Stimulated activated memory B cell treated with anti-CD40 and anti-IgM and Interleukin-4, amounts not matched to agents 10 μg/mL and 1 μg/mL and 100 μg/mL, for 72 hours (primary cell): Measurements from ENCODE around the gene ECSIT.

ENCODE experiments used
- ATAC-seq: fragments of 150-1000 bp; cut with Tn5 transposase; 2 replicates; pipeline ENCODE4 v1.10.0; 2021
- H3K27ac Mint-ChIP-seq: one replicate; pipeline ENCODE4 v1.8.0; 2022; ENCODE audit warnings: mild to moderate bottlenecking, mixed read lengths
- H3K27me3 Mint-ChIP-seq: one replicate; pipeline ENCODE4 v1.8.0; 2022; ENCODE audit warnings: mixed read lengths
- H3K36me3 Mint-ChIP-seq: one replicate; pipeline ENCODE4 v1.8.0; 2022; ENCODE audit warnings: mixed read lengths
- H3K4me1 Mint-ChIP-seq: one replicate; pipeline ENCODE4 v1.8.0; 2022; ENCODE audit warnings: mixed read lengths
- H3K4me3 Mint-ChIP-seq: one replicate; pipeline ENCODE4 v1.8.0; 2022; ENCODE audit warnings: mild to moderate bottlenecking, moderate library complexity, mixed read lengths
- H3K9me3 Mint-ChIP-seq: one replicate; pipeline ENCODE4 v1.8.0; 2022; ENCODE audit warnings: mixed read lengths

The ECSIT gene

DNA sequence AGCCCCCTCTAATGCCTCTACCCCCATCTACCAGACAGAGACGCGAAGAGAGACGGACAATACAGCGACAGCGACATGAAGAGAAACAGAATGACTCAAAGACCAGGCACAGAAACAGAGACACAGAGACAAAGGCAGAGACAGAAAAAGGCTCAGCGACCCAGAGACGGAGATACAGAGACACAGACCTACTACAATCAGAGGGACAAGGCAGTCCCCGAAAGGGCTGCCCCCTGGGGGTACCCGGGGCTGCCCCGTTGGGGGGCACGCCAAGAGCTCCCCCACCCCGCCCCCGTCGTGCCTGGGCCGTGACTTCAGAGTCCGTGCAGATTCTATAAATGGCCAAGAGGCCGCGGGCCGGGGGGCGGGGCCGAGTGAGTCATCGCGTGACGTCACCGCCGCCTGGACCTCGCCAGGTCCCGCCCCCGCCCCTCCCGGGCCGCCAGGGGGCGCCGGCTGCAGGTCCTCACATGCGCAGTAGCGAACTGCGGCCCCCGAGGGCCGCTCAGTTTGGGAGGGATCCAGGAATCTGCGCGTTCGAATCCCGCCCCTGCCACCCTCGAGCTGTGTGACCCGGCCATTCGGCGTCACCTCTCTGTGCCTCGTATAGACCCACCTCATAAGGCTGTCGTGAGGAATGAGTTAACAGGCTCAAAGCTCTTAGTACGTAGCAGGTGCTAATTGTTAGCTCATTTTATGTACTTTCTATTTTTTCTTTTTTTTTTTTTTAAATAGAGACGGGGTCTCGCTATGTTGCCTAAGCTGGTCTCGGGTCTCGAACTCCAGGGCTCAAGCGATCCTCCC lies 7.1 kb upstream of the ECSIT start:
- ATAC-seq = peak; percentile 94
- Mint-ChIP-seq H3K36me3 (no peaks in the 10 kb centered on the region), H3K9me3 (no peaks in the 10 kb centered on the region)

DNA sequence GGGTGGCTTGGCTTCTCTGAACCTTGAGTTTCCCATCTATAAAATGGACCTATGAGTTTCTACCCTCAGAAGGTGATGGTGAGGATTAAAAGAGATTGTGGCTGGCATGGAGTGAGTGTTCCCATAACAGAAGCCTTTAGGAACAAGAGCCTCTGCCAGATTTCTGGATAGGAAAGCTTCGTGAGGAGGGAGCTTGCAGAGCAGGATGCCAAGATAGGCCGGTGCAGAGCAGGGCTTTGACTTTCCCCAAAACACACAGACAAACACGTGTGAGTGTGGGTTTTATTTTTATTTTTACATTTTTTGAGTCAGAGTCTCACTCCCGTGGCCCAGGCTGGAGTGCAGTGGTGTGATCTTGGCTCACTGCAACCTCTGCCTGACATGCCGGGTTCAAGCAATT lies 6.0 kb upstream of the ECSIT start:
- Mint-ChIP-seq H3K9me3 (no peaks in the 10 kb centered on the region), H3K27me3 (peaks cover 19% of the 10 kb centered on the region), H3K27ac (peak overlapping the region; percentile 72), H3K4me1 (peaks cover 35% of the 10 kb centered on the region), H3K4me3 (no peak overlapping the region), H3K36me3 (no peaks in the 10 kb centered on the region)
- no peak for ATAC-seq

More for the DNA sequence above, 7.1 kb upstream of the ECSIT start:
- Mint-ChIP-seq H3K27me3 (peaks cover 26% of the 10 kb centered on the region), H3K27ac (peak overlapping the region; percentile 72), H3K4me1 (peaks cover 40% of the 10 kb centered on the region), H3K4me3 (peak overlapping the region; percentile 65)

DNA sequence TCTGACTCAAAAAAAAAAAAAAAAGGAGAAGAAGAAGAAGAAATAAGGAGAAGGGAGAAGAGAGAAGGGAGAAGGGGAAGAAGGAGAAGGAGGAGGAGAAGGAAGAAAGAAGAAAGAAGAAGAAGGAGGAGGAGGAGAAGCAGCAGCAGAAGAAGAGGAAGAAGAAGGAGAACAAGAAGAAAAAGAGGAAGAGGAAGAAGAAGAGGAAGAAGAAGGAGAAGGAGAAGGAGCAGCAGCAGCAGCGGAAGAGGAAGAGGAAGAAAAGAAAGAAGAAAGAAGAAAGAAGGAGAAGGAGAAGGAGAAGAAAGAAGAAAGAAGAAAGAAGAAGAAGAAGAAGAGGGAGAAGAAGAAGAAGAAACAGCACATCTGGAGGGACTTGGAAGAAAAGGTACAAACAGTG lies 5.6 kb upstream of the ECSIT start:
- ATAC-seq = no peak
- peaks cover 35% of the 10 kb centered on the region for H3K4me1 Mint-ChIP-seq
- peaks cover 15% of the 10 kb centered on the region for H3K27me3 Mint-ChIP-seq
- peak overlapping the region; percentile 72 for H3K27ac Mint-ChIP-seq
- no peaks in the 10 kb centered on the region for H3K36me3 Mint-ChIP-seq
- no peaks in the 10 kb centered on the region for H3K9me3 Mint-ChIP-seq
- peak overlapping the region; percentile 6 for H3K4me3 Mint-ChIP-seq

DNA sequence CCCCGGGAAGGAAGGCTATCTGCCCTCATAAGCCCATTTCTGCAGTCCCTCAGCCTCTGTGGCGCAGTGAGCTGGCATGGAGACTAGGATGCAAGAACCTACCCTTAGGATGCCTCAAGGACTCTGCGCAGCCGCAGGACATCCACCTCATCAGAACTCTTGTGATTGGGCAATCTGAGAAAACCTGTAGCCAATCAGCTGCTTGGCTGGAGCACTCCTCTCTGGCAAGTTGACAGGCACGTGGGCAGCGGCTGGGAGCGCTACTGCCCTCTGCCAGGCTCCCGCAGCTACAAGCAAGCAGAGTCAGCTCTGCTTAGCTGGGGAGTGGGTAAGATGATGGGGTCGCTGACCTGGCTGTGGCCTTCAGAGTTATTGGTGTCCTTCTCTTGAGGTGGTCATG lies 1.5 kb upstream of the ECSIT start:
- no peak overlapping the region for H3K27ac Mint-ChIP-seq
- no peaks in the 10 kb centered on the region for H3K9me3 Mint-ChIP-seq
- H3K36me3 Mint-ChIP-seq = peaks cover 5% of the 10 kb centered on the region
- H3K4me1 Mint-ChIP-seq = peaks cover 33% of the 10 kb centered on the region
- no peaks in the 10 kb centered on the region for H3K27me3 Mint-ChIP-seq
- H3K4me3 Mint-ChIP-seq = no peak overlapping the region
- ATAC-seq = no peak

DNA sequence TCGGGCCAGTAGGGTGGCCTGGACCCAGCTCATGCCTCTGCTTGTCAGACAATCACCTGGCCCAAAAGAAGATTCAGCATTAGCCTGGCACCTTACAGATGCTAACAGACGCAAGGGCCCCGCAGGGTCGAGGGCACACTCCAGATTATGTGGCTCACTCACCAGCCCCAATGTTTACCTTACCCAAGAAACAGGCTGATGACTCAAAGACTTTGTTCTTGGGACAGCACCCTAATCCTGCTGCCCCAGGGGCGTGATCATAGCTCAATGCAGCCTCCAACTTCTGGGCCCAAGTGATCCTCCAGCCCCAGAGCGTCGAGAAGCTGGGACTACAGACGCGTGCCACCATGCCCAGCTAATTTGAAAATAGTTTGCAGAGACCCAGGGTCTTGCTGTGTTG lies 9.8 kb downstream of the ECSIT start:
- Mint-ChIP-seq H3K27ac (no peak overlapping the region), H3K4me3 (no peak overlapping the region), H3K27me3 (no peaks in the 10 kb centered on the region), H3K9me3 (no peaks in the 10 kb centered on the region), H3K4me1 (no peaks in the 10 kb centered on the region), H3K36me3 (peaks cover 36% of the 10 kb centered on the region)
- ATAC-seq = no peak

DNA sequence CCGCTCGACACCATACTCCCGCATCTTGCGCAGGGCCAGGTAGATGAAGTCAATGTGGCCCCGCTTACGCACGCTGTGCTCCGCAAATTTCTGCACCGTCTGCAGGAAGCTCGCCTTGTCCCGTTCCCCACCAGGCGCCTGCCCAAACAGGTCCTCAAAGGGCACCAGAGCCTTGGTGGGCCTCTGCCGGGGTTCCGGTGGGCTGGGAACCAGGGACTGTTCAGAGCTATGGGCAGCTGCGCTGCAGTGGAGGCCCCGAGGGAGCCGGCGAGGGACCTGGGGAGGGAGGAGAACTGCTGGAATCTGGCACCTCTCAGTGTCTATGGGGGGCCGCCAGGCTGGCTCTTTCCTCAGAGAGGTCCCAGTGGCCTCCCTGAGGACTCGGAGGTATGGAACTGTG lies 15.0 kb downstream of the ECSIT start:
- Mint-ChIP-seq H3K27ac (no peak overlapping the region), H3K27me3 (no peaks in the 10 kb centered on the region), H3K4me3 (no peak overlapping the region), H3K4me1 (no peaks in the 10 kb centered on the region), H3K9me3 (no peaks in the 10 kb centered on the region), H3K36me3 (peaks cover 51% of the 10 kb centered on the region)
- ATAC-seq = no peak

DNA sequence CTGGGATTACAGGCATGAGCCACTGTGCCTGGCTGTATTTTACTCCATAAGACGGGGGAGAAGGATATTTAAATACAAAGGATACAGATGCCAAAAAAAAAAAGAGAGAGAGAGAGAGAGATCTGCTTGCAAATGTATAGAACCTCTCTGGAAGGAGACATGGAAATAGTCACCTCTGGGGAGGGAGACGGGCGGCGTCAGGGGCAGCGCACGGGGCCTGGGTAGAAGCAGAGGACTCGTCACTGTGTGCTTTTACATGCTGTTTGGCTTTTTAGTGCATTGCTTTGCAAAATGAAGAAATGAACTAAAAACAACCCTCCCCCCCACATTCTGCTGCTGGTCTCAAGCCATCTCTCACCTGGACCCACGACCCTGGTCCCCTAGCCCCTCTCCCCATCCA lies 18.5 kb downstream of the ECSIT start:
- H3K9me3 Mint-ChIP-seq = no peaks in the 10 kb centered on the region
- ATAC-seq = no peak
- no peaks in the 10 kb centered on the region for H3K27me3 Mint-ChIP-seq
- H3K4me1 Mint-ChIP-seq = peaks cover 21% of the 10 kb centered on the region
- H3K36me3 Mint-ChIP-seq = peaks cover 43% of the 10 kb centered on the region
- no peak overlapping the region for H3K27ac Mint-ChIP-seq
- H3K4me3 Mint-ChIP-seq = no peak overlapping the region

DNA sequence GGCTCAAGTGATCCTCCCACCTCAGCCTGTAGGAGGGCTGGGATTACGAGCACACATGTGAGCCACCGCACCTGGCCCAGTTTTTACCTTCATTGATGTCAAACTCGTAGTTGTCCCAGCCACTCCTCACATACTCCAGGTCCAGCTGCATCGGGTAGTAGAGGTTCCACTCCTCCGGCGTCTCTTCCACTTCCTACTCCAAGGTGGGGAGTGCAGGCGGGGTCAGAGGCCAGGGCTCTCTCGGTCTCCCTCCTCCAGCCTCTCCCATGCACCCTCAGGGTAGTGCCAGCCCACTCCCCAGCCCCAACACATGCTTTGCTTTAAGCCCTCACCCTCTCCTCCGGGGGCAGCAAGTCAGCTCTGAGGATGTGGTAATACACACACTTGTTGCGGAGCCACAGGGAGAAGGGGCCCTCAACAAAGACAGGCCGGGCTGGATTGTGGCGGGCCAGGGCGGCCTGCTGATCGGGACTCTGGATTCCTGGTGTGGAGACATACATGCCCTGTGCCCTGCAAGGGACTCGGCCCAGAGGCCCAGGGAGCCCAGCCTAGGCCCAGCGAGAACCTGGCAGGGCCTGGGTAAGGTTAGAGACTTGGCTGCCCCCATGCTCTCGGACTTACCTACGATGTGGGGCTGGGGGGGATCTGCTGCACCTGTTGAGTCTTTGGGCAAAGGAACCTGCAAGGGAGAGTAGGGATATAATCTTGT lies 21.4 kb downstream of the ECSIT start:
- no peak for ATAC-seq
- Mint-ChIP-seq H3K27me3 (no peaks in the 10 kb centered on the region), H3K36me3 (peaks cover 20% of the 10 kb centered on the region), H3K4me1 (peaks cover 32% of the 10 kb centered on the region), H3K9me3 (no peaks in the 10 kb centered on the region), H3K27ac (peak overlapping the region; percentile 91), H3K4me3 (peak overlapping the region; percentile 52)

DNA sequence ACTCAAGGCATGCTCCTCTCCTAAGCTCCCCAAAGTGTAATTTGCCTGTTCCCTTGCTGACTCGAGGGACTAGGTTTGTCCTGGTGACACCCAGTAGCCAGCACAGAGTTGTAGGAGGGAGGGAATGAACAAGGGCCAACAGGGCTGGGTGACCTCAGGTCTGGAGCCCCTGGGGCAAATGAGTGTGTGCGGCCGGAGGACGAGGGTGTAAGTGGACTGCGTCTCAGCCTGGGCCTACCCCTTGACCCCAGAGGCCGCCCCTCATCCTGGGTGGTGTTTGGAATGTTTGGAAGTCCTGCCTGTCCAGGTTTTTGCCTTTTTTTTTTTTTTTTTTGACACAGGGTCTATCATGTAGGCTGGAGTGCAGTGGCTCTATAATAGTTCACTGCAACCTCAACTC lies 22.0 kb downstream of the ECSIT start:
- H3K27ac Mint-ChIP-seq = peak overlapping the region; percentile 91
- peaks cover 32% of the 10 kb centered on the region for H3K4me1 Mint-ChIP-seq
- H3K4me3 Mint-ChIP-seq = peak overlapping the region; percentile 95
- peaks cover 16% of the 10 kb centered on the region for H3K36me3 Mint-ChIP-seq
- no peaks in the 10 kb centered on the region for H3K9me3 Mint-ChIP-seq
- no peak for ATAC-seq
- no peaks in the 10 kb centered on the region for H3K27me3 Mint-ChIP-seq

DNA sequence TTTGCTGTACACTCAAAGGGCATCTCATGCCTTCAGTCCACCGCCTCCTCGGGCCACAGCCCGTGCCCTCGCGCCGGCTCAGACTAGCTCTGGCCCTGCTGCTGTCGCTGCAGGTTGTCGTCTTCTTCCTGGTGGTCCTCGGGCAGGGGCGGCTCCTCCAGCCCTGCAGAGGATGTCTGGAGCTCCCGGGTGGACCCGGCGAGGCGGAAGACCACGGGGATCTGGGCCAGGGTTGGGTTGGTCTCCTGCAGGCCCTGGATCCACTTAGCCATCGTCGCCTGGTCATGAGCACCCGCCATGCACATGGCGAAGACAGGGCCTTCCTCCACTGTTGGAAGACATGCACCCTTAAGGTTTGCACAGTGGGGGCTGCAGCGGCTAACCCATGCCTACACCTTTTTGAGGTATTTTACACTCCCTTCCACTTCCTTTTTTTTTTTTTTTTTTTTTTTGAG lies 22.8 kb downstream of the ECSIT start:
- H3K27ac Mint-ChIP-seq = peak overlapping the region; percentile 91
- no peaks in the 10 kb centered on the region for H3K27me3 Mint-ChIP-seq
- no peaks in the 10 kb centered on the region for H3K9me3 Mint-ChIP-seq
- peak overlapping the region; percentile 95 for H3K4me3 Mint-ChIP-seq
- H3K36me3 Mint-ChIP-seq = peaks cover 18% of the 10 kb centered on the region
- ATAC-seq = peak; percentile 59
- H3K4me1 Mint-ChIP-seq = peaks cover 38% of the 10 kb centered on the region

DNA sequence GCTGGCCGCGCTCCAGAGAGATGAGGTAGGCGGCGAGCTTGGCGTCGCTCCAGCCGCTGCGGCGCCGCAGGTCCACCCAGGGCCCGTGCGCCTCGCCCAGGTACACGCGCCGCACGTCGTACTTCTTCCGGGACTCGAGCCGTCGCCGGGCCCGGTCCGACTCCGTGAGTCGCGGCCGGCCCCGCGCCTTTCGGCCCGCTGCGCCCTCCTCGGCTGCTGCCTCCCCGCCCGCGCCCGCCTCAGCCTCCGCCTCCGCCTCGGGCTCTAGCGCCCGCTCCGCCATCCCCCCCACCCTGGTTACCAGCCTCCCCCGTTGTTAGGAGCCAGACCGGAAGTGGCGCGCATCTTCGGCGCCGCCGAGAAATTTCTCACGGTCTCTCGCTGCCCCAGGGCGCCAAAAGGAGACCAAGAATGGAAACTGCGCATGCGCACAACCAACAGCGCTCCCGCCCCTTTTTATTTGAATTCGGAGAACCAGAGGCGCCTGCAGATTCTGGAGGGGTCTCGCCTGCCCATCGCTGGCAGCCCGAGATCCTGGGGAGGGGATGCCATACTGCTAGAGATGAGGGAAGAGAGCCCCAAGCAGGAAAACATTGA lies 23.3 kb downstream of the ECSIT start, which contains the start of gene ZNF653:
ZNF653 (minus strand) TSS at position 336 of the 597 bp plus-strand sequence; CDS start at position 283, 53 bp downstream.
- peaks cover 18% of the 10 kb centered on the region for H3K36me3 Mint-ChIP-seq
- H3K4me1 Mint-ChIP-seq = peaks cover 43% of the 10 kb centered on the region
- peak within 1 kb of the TSS; percentile 95 for H3K4me3 Mint-ChIP-seq
- H3K9me3 Mint-ChIP-seq = no peaks in the 10 kb centered on the region
- peak; percentile 82 for ATAC-seq
- H3K27ac Mint-ChIP-seq = peak within 1 kb of the TSS; percentile 91
- H3K27me3 Mint-ChIP-seq = no peaks in the 10 kb centered on the region

DNA sequence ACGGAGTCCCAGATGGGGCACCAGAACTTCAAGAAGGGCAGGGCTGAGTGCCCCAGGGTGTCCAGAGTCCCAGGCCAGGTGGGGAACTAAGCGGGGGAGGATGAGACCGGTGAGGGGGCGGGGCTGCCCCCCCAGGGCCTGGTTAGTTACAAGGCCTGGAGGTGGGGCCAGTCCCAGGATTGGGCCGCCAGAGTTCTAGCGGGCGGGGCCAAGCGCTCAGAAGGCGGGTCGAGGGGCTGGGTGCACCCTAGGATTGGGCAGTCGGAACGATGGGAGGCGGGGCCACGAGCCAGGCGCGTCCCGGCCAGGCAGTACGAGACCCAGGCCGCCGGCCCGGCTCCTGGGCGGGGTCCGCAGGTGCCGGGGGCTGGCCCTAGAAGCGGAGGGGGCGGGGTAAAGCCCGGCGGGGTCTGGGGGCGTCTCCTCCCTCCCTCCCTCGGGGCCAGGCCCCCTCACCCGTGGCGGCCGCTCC lies 23.9 kb downstream of the ECSIT start:
- peak overlapping the region; percentile 95 for H3K4me3 Mint-ChIP-seq
- peaks cover 16% of the 10 kb centered on the region for H3K36me3 Mint-ChIP-seq
- H3K9me3 Mint-ChIP-seq = no peaks in the 10 kb centered on the region
- peaks cover 44% of the 10 kb centered on the region for H3K4me1 Mint-ChIP-seq
- H3K27ac Mint-ChIP-seq = peak overlapping the region; percentile 91
- H3K27me3 Mint-ChIP-seq = no peaks in the 10 kb centered on the region
- ATAC-seq = peak; percentile 97

DNA sequence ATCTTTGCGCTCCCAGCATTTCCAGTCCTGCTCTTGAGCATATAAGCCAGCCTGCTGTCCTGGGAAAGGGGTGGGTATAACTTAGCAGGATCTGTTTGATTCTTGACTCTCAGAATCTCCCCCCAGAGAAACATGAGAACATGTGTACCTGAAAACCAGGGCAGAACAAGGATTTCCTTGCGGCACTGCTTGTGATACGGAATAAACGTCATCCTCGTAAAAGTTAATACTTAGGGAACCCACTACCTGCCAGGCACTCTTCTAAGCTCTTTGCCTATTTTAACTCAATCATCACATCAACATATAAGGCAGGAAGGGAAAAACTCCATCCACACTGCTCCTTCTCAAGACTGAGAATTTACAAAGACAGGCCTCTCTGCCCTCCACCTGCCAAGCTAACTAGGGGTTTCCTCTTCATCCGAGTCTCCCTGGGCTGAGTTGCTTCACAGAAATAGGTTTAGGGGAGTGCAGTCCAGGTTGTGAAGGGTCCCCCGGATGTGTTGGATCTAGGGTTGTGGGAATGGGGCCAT lies 24.4 kb downstream of the ECSIT start:
- peak overlapping the region; percentile 91 for H3K27ac Mint-ChIP-seq
- peaks cover 20% of the 10 kb centered on the region for H3K36me3 Mint-ChIP-seq
- peaks cover 44% of the 10 kb centered on the region for H3K4me1 Mint-ChIP-seq
- no peaks in the 10 kb centered on the region for H3K27me3 Mint-ChIP-seq
- H3K4me3 Mint-ChIP-seq = peak overlapping the region; percentile 95
- no peak for ATAC-seq
- no peaks in the 10 kb centered on the region for H3K9me3 Mint-ChIP-seq

DNA sequence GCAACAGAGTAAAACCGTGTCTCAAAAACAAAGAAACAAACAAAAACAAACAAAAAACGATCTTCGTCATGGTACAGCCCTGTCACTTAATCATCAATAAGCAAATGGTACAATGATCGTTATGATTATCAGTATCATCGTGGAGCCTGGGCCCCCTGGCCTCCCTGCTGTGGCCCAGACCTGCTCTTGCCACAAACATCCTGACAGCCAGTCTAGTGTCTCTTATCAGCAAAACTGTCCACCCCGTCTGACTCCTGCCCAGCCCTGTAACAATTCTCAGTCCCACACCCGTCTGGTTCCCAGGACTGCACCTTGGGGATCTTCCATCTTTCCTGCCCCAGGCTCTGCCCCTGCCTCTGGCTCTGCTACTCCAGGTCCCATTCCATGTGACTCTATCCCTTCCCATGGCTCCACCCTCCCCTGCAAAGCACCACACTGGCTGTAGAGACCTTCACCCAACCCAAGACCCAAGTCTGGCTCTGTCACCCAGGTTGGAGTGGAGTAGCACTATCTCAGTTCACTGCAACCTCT lies 29.0 kb downstream of the ECSIT start:
- no peak overlapping the region for H3K27ac Mint-ChIP-seq
- H3K4me3 Mint-ChIP-seq = no peak overlapping the region
- H3K36me3 Mint-ChIP-seq = peaks cover 48% of the 10 kb centered on the region
- ATAC-seq = no peak
- peaks cover 22% of the 10 kb centered on the region for H3K4me1 Mint-ChIP-seq
- no peaks in the 10 kb centered on the region for H3K27me3 Mint-ChIP-seq
- no peaks in the 10 kb centered on the region for H3K9me3 Mint-ChIP-seq

DNA sequence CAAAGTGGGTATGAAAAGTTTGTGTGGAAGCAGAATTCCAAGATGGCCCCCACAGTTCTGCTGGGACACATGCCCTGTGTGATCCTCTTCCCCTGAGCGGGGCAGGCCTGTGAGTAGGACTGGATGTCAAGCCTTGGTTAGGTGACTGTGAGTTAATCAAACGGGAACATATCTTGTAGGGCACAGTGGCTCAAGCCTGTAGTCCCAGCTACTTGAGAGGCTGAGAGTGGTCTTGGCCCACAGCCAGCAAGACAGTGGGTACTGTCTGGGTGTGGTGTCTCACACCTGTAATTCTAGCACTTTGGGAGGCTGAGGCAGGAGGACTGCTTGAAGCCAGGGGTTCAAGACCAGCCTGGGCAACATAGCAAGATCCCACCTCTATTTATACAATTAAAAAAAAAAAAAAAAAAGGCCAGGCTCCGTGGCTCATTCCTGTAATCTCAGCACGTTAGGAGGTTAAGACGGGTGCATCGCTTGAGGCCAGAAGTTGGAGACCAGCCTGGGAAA lies 29.7 kb downstream of the ECSIT start:
- peaks cover 53% of the 10 kb centered on the region for H3K36me3 Mint-ChIP-seq
- no peaks in the 10 kb centered on the region for H3K9me3 Mint-ChIP-seq
- no peak overlapping the region for H3K4me3 Mint-ChIP-seq
- H3K4me1 Mint-ChIP-seq = peaks cover 15% of the 10 kb centered on the region
- no peak for ATAC-seq
- H3K27me3 Mint-ChIP-seq = no peaks in the 10 kb centered on the region
- no peak overlapping the region for H3K27ac Mint-ChIP-seq
